SK-N-SH (cell line): Measurements from ENCODE around the gene ZC3H7A. TPM values are rescaled to one million over a fixed set of nuclear protein-coding genes. Genes with fewer than 3 reads are reported as not detected.
"Not testable (repeated sequence)": the region's sequence is repeated elsewhere in the genome, so short reads cannot be mapped to it uniquely, and the experiment has no call there.

Source experiments
- CTCF ChIA-PET: fragments of 300-600, 350-600 bp; formaldehyde crosslinking; extraction: SDS; loops from one replicate; lab custom pipeline; 2021; lab: Yijun Ruan, JAX
- POLR2A ChIA-PET: fragments of 350-600 bp; sonication (Branson Sonifier 250); formaldehyde crosslinking; extraction: SDS; loops from one replicate; lab custom pipeline; 2020; ENCODE audit warnings: antibody characterized with exemption, inconsistent platforms; lab: Yijun Ruan, JAX
- DNase-seq: peaks from one replicate; pipeline ENCODE4 v3.0.0; 2012
- H2AFZ ChIP-seq: fragments of 200-600 bp; sonication (generic); 2 replicates; pipeline ENCODE4 v1.8.1; 2016; ENCODE audit warnings: antibody characterized with exemption, mild to moderate bottlenecking, low read depth
- H3F3A ChIP-seq: fragments of 200-600 bp; sonication (generic); replicated peaks from 2 replicates; pipeline ENCODE3; 2016; ENCODE audit warnings: antibody characterized with exemption, mild to moderate bottlenecking; ENCODE audit not compliant: insufficient read depth
- H3K27ac ChIP-seq, 2 experiments: fragments of 200-500 bp in 1 of 2; fragments of 200-600 bp in 1 of 2; sonication (Bioruptor generic) in 1 of 2; sonication (generic), shearing (Covaris generic) in 1 of 2; 2 replicates each; pipeline versions ENCODE4 v1.5.1 to v1.6.1; 2014 to 2016; ENCODE audit warnings: low read depth in 2 of 2, inconsistent platforms in 1 of 2, low read length in 1 of 2, mild to moderate bottlenecking in 1 of 2, mixed read lengths in 1 of 2
- H3K27me3 ChIP-seq: fragments of 200-600 bp; sonication (generic), shearing (Covaris generic); 2 replicates; pipeline ENCODE4 v1.6.1; 2016; ENCODE audit warnings: mixed run types; ENCODE audit not compliant: insufficient read depth
- H3K36me3 ChIP-seq, 2 experiments: fragments of 200-500 bp in 1 of 2; fragments of 200-600 bp in 1 of 2; sonication (Bioruptor generic) in 1 of 2; sonication (generic) in 1 of 2; replicated peaks in 1 of 2; 2 replicates each; pipeline versions ENCODE3 to v1.5.1; 2014 to 2016; ENCODE audit warnings: low read length in 1 of 2, mild to moderate bottlenecking in 1 of 2; ENCODE audit not compliant: insufficient read depth in 2 of 2, control insufficient read depth in 1 of 2
- H3K4me1 ChIP-seq, 2 experiments: fragments of 200-500 bp in 1 of 2; fragments of 200-600 bp in 1 of 2; sonication (Bioruptor generic) in 1 of 2; sonication (generic), shearing (Covaris generic) in 1 of 2; 2 replicates each; pipeline versions ENCODE4 v1.5.1 to v1.6.1; 2014 to 2016; ENCODE audit warnings: low read depth in 1 of 2, low read length in 1 of 2, mixed run types in 1 of 2; ENCODE audit not compliant: insufficient read depth in 2 of 2, control insufficient read depth in 1 of 2
- H3K4me2 ChIP-seq: fragments of 200-600 bp; sonication (generic), shearing (Covaris generic); 2 replicates; pipeline ENCODE4 v1.6.1; 2017; ENCODE audit warnings: mixed run types
- H3K4me3 ChIP-seq, 2 experiments: fragments of 200-500 bp in 1 of 2; fragments of 200-600 bp in 1 of 2; sonication (Bioruptor generic) in 1 of 2; sonication (generic), shearing (Covaris generic) in 1 of 2; 2 replicates each; pipeline versions ENCODE4 v1.5.1 to v1.8.1; 2014 to 2016; ENCODE audit warnings: low read depth in 2 of 2, inconsistent platforms in 1 of 2, low read length in 1 of 2, mild to moderate bottlenecking in 1 of 2, mixed read lengths in 1 of 2, moderate library complexity in 1 of 2
- H3K79me2 ChIP-seq: fragments of 200-600 bp; sonication (generic); 2 replicates; pipeline ENCODE4 v1.8.1; 2017; ENCODE audit warnings: mild to moderate bottlenecking; ENCODE audit not compliant: insufficient read depth
- H3K9ac ChIP-seq: fragments of 200-600 bp; sonication (generic); 2 replicates; pipeline ENCODE4 v1.6.1; 2017; ENCODE audit warnings: mixed run types
- H3K9me2 ChIP-seq: fragments of 200-600 bp; sonication (generic); 2 replicates; pipeline ENCODE4 v1.6.1; 2017; ENCODE audit warnings: mixed run types
- H3K9me3 ChIP-seq: fragments of 200-600 bp; sonication (generic); 2 replicates; pipeline ENCODE4 v1.6.1; 2017; ENCODE audit warnings: mixed run types, mild to moderate bottlenecking, moderate library complexity
- H4K20me1 ChIP-seq: fragments of 200-600 bp; sonication (generic); 2 replicates; pipeline ENCODE4 v1.6.1; 2017; ENCODE audit warnings: mild to moderate bottlenecking, mixed run types; ENCODE audit not compliant: insufficient read depth
- MEF2A ChIP-seq: IDR thresholded peaks from 2 replicates; pipeline ENCODE4 v1.4.0; 2012; ENCODE audit warnings: low read depth, borderline replicate concordance
- TAF1 ChIP-seq: IDR thresholded peaks from 2 replicates; pipeline ENCODE4 v1.6.1; 2012; ENCODE audit warnings: low read depth, mild to moderate bottlenecking, low read length, moderate library complexity, borderline replicate concordance
- WGBS: methylation state at CpG from one replicate; pipeline ENCODE4 v1.1.6; 2017; ENCODE audit warnings: low lambda C conversion rate; 5-methylcytosine and 5-hydroxymethylcytosine counted together
- polyA plus RNA-seq, 3 experiments: library from polyadenylated mRNA; depleted of rRNA; stranded (reverse); fragments of >200 nt; gene quantifications; 2 replicates each; pipeline ENCODE4 v1.2.3, GENCODE V29; 2012
- TF ChIP-seq, protein P1 (sequence below): IDR thresholded peaks from 2 replicates; pipeline ENCODE4; 2012
- TF ChIP-seq, protein P2 (sequence below): IDR thresholded peaks from 2 replicates; pipeline ENCODE4 v1.4.0; 2012; ENCODE audit warnings: low read depth

The ZC3H7A gene
- polyA plus RNA-seq, 1 of the 3 experiments (the other 2 are of a cell fraction), result 31.9 TPM

DNA sequence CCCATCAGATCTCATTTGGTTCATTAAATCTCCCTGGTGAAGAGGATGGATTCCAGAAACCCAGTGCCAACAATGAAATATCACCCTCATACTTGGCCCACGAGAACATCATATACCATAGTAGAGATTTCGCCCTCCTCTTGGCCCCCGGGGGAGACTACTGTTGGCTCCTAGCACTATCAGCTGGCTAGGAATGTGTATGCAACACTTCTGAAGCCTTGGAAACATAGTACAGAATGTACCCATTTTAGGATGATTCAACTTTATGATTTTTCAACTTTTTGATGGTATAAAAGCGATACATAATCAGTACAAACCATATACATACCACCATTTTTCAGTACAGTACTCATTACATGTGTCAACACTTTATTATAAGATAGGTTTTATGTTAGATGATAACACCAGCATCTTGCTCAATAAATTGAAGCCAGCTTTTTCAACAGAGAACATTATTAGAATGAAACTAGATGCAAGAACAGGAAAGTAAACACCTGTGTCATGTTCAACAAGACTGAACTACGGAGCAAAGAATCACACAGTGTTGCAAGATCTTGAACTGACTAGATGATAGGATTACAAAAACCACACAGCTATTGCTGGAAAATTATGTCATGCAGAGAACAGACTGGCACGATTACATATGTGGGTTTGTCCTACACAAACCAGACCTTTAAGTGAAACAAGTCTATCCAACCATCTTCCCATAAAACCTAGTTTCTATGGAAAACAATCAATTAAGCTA lies 37.1 kb upstream of the ZC3H7A start:
- H3K4me1 ChIP-seq, result peaks cover 2 to 5% of the 10 kb centered on the region in 2 experiments; a peak in 3 of 4 replicates
- WGBS, result 63% methylated on average over 6 of the region's 6 CpGs
- ChIA-PET CTCF (interaction anchor here (1.3 kb wide), 2 partner anchors 37 to 234 kb away, joined by 4 to 5 read pairs; partner anchors contain the start of gene ZC3H7A), POLR2A (no interaction called here)
- H3K4me2 ChIP-seq, result no peak overlapping the region
- H3K9me2 ChIP-seq, result no peaks in the 10 kb centered on the region
- H3K36me3 ChIP-seq, result peaks cover 6 to 22% of the 10 kb centered on the region in 2 experiments
- H3K4me3 ChIP-seq, result no peak overlapping the region
- DNase-seq, result no peak
- H4K20me1 ChIP-seq, result peaks cover 9% of the 10 kb centered on the region; the same call in 1 of the 2 replicates
- peak overlapping the region in 1 of 2 experiments; percentile 16; a peak in 2 of 4 replicates for H3K27ac ChIP-seq
- H3F3A ChIP-seq, result peaks cover 31% of the 10 kb centered on the region
- H3K27me3 ChIP-seq, result no peaks in the 10 kb centered on the region
- no peaks in the 10 kb centered on the region for H3K79me2 ChIP-seq
- H3K9me3 ChIP-seq, result no peaks in the 10 kb centered on the region
- peak; percentile 41; the same call in 1 of the 2 replicates for TF ChIP-seq MEF2A
- TF ChIP-seq, protein P1, sequence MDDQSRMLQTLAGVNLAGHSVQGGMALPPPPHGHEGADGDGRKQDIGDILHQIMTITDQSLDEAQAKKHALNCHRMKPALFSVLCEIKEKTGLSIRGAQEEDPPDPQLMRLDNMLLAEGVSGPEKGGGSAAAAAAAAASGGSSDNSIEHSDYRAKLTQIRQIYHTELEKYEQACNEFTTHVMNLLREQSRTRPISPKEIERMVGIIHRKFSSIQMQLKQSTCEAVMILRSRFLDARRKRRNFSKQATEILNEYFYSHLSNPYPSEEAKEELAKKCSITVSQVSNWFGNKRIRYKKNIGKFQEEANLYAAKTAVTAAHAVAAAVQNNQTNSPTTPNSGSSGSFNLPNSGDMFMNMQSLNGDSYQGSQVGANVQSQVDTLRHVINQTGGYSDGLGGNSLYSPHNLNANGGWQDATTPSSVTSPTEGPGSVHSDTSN, result no peak
- TF ChIP-seq, all 33 proteins: peak for 1
- no peak overlapping the region for H2AFZ ChIP-seq
- H3K9ac ChIP-seq, result no peak overlapping the region

DNA sequence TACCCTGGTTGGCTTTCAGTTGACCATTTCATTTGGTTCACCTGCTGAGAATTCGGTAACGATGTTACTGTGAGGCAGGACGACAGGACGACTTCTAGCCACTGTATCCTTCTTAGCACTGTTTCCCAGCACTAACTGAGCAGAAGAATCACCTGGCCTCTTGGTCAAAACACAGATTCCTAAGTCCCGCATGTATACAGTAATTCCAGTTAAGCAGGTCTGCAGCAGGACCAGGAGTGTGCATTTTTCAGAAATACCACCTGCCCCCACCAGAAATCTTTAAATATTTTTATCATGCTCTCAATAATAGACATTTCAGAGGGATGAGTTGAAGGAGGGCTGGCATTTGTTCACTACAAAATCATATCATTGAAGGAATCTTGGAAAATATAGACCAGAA lies 31.6 kb upstream of the ZC3H7A start:
- Histone ChIP-seq H4K20me1 (no peaks in the 10 kb centered on the region), H3K27ac (no peak overlapping the region), H3K79me2 (no peaks in the 10 kb centered on the region), H2AFZ (no peak overlapping the region), H3K36me3 (no peaks in the 10 kb centered on the region), H3K4me2 (no peak overlapping the region), H3F3A (no peaks in the 10 kb centered on the region), H3K9me2 (no peaks in the 10 kb centered on the region), H3K9me3 (no peaks in the 10 kb centered on the region), H3K9ac (no peak overlapping the region), H3K4me1 (no peaks in the 10 kb centered on the region; a peak in 1 of 4 replicates), H3K4me3 (no peak overlapping the region), H3K27me3 (no peaks in the 10 kb centered on the region)
- POLR2A ChIA-PET, result interaction anchor here (0.6 kb wide), 1 partner anchor 12 kb away, joined by 3 read pairs; no protein-coding TSS in a partner anchor
- 85% methylated on average over 5 of the region's 5 CpGs for WGBS
- CTCF ChIA-PET, result no interaction called here
- DNase-seq, result no peak
- TF ChIP-seq TAF1, result no peak
- TF ChIP-seq, protein P2, sequence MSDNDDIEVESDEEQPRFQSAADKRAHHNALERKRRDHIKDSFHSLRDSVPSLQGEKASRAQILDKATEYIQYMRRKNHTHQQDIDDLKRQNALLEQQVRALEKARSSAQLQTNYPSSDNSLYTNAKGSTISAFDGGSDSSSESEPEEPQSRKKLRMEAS, result no peak

DNA sequence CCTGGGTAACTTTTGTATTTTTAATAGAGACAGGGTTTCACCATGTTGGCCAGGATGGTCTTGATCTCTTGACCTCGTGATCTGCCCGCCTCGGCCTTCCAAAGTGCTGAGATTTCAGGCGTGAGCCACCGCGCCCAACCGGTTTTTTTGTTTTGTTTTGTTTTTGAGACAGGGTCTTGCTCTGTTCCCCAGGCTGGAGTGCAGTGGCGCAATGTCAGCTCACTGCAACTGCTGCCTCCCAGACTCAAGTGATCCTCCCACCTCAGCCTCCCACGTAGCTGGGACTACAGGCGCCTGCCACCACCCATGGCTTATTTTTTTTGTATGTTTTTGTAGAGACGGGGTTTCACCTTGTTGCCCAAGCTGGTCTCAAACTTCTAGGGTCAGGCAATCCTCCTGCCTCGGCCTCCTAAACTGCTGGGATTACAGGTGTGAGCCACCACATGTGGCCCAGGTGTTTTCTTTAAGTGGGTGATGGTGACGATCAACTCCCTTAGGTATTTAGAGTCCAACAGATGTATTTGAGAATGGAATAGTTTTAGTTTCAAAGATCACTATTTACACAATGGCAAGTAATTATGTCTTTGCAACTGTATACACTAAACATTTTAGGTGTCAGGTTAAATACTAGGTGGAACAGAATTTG lies 28.6 kb upstream of the ZC3H7A start:
- H3K27ac ChIP-seq, H3K79me2 ChIP-seq, H2AFZ ChIP-seq, H3K36me3 ChIP-seq, H3K4me1 ChIP-seq, POLR2A ChIA-PET, H3K9me3 ChIP-seq, H4K20me1 ChIP-seq, H3K4me2 ChIP-seq, DNase-seq, H3K9me2 ChIP-seq, H3K9ac ChIP-seq, H3K4me3 ChIP-seq, H3K27me3 ChIP-seq, H3F3A ChIP-seq: not testable (repeated sequence)
- CTCF ChIA-PET, result interaction anchor here (0.8 kb wide), 1 partner anchor 242 kb away, joined by 3 read pairs; no protein-coding TSS in a partner anchor
- WGBS, result 90% methylated on average over 13 of the region's 13 CpGs
